Measurements from ENCODE around the gene MYH10. TPM values are rescaled to one million over a fixed set of nuclear protein-coding genes. Genes with fewer than 3 reads are reported as not detected.
"Not testable (repeated sequence)": the region's sequence is repeated elsewhere in the genome, so short reads cannot be mapped to it uniquely, and the experiment has no call there.

The MYH10 gene
- total RNA-seq, 1 experiment from 2014 or later = 251 TPM

GRCh38 chr17:8662076-8662831 lies 31.7 kb upstream of the MYH10 start:
- Histone ChIP-seq H3K79me1 (ENCODE audit: insufficient read depth, low read depth, low read length, poor library complexity, severe bottlenecking) (no peaks in the 10 kb centered on the region), H4K91ac (ENCODE audit: insufficient read length, low read depth, low read length) (no peak overlapping the region), H3K23ac (ENCODE audit: insufficient read length, low read depth, low read length) (no peak overlapping the region), H3K4ac (ENCODE audit: low read depth, low read length) (no peak overlapping the region), H2BK20ac (ENCODE audit: low read depth, low read length, poor library complexity, severe bottlenecking) (no peak overlapping the region), H2BK12ac (ENCODE audit: insufficient read length, low read depth, low read length) (no peak overlapping the region), H2BK120ac (ENCODE audit: low read depth, low read length, poor library complexity, severe bottlenecking) (no peak overlapping the region), H3K9ac (ENCODE audit: extremely low read depth, insufficient read length, low read length) (no peak overlapping the region), H4K8ac (replicated peaks; ENCODE audit: insufficient read length, low read depth, low read length) (no peak overlapping the region), H3K4me1 (ENCODE audit: insufficient read depth, low read length) (no peaks in the 10 kb centered on the region), H2AK5ac (ENCODE audit: insufficient read length, low read length) (no peak overlapping the region), H3T11ph (ENCODE audit: low read length) (no peak overlapping the region), H3K79me2 (ENCODE audit: insufficient read depth, low read length) (no peaks in the 10 kb centered on the region), H3K18ac (ENCODE audit: insufficient read length, low read depth, low read length) (no peak overlapping the region), H3K23me2 (ENCODE audit: insufficient read length, low read depth, low read length, poor library complexity, severe bottlenecking) (no peaks in the 10 kb centered on the region), H2BK5ac (ENCODE audit: insufficient read length, low read length) (no peak overlapping the region), H3K27ac (ENCODE audit: insufficient read length, low read depth, low read length) (no peak overlapping the region), H3K56ac (ENCODE audit: insufficient read length, low read depth, low read length) (no peak overlapping the region), H3K27me3 (ENCODE audit: insufficient read depth, low read length) (no peaks in the 10 kb centered on the region), H3K4me2 (ENCODE audit: insufficient read depth, insufficient read length, low read length) (no peak overlapping the region), H3K9me3 (ENCODE audit: control insufficient read depth, low read depth, low read length) (no peaks in the 10 kb centered on the region), H2BK15ac (ENCODE audit: low read depth, low read length) (no peak overlapping the region), H4K5ac (ENCODE audit: insufficient read length, low read depth, low read length) (no peak overlapping the region), H4K20me1 (ENCODE audit: control insufficient read depth, insufficient read depth, insufficient read length) (no peaks in the 10 kb centered on the region), H3K14ac (ENCODE audit: insufficient read depth, low read length) (no peak overlapping the region), H2AFZ (ENCODE audit: low read length) (no peak overlapping the region)
- WGBS (ENCODE audit: extremely low coverage, insufficient read length, low lambda C conversion rate) = no CpG with 5 or more reads among the region's 4 CpGs
- Mint-ChIP-seq H3K4me1 (peaks cover 2 to 4% of the 10 kb centered on the region in 2 experiments; a peak in 3 of 4 replicates), H3K4me3 (no peak overlapping the region), H3K36me3 (ENCODE audit: insufficient read depth in 1 of 3, low read depth in 3 of 3) (no peaks in the 10 kb centered on the region; a peak in 1 of 7 replicates), H3K27ac (no peak overlapping the region), H3K9me3 (peaks cover 4% of the 10 kb centered on the region in 2 experiments; a peak in 3 of 5 replicates), H3K27me3 (ENCODE audit: low read depth) (peaks cover 35% of the 10 kb centered on the region)
- no peak for DNase-seq
- no peak for TF ChIP-seq CTCF (conservative IDR thresholded peaks at IDR 0.05)

DNA sequence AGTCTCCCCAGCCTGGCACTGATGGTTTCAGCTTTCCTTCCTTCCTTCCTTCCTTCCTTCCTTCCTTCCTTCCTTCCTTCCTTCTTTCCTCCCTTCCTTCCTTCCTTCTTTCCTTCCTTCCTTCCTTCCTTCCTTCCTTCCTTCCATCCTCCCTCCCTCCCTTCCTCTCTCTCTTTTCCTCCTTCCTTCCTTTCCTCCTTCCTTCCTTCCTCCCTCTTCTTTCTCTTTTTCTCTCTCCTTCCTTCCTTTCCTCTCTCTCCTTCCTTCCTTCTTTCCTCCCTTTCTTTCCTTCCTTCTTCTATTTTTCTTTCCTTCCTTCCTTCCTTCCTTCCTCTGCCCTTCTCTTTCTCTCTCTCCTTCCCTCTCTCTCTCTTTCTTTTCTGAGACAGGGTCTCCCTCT lies 30.2 kb upstream of the MYH10 start:
- H3K36me3 Mint-ChIP-seq (ENCODE audit: insufficient read depth in 1 of 3, low read depth in 3 of 3); H3K23me2 ChIP-seq (ENCODE audit: insufficient read length, low read depth, low read length, poor library complexity, severe bottlenecking); H4K5ac ChIP-seq (ENCODE audit: insufficient read length, low read depth, low read length); H3T11ph ChIP-seq (ENCODE audit: low read length); H3K18ac ChIP-seq (ENCODE audit: insufficient read length, low read depth, low read length); H3K4me2 ChIP-seq (ENCODE audit: insufficient read depth, insufficient read length, low read length); H2BK20ac ChIP-seq (ENCODE audit: low read depth, low read length, poor library complexity, severe bottlenecking); H3K27ac ChIP-seq (ENCODE audit: insufficient read length, low read depth, low read length); H4K91ac ChIP-seq (ENCODE audit: insufficient read length, low read depth, low read length); H2BK15ac ChIP-seq (ENCODE audit: low read depth, low read length); DNase-seq; H3K4me1 Mint-ChIP-seq; H2AFZ ChIP-seq (ENCODE audit: low read length); H4K20me1 ChIP-seq (ENCODE audit: control insufficient read depth, insufficient read depth, insufficient read length); H2BK12ac ChIP-seq (ENCODE audit: insufficient read length, low read depth, low read length); H2BK120ac ChIP-seq (ENCODE audit: low read depth, low read length, poor library complexity, severe bottlenecking); H3K4me3 Mint-ChIP-seq; H3K79me1 ChIP-seq (ENCODE audit: insufficient read depth, low read depth, low read length, poor library complexity, severe bottlenecking); H3K9me3 ChIP-seq (ENCODE audit: control insufficient read depth, low read depth, low read length); H2AK5ac ChIP-seq (ENCODE audit: insufficient read length, low read length); H3K79me2 ChIP-seq (ENCODE audit: insufficient read depth, low read length); H3K56ac ChIP-seq (ENCODE audit: insufficient read length, low read depth, low read length); H2BK5ac ChIP-seq (ENCODE audit: insufficient read length, low read length); H3K14ac ChIP-seq (ENCODE audit: insufficient read depth, low read length); H3K9ac ChIP-seq (ENCODE audit: extremely low read depth, insufficient read length, low read length); H3K27ac Mint-ChIP-seq; H3K27me3 ChIP-seq (ENCODE audit: insufficient read depth, low read length); H4K8ac ChIP-seq (replicated peaks; ENCODE audit: insufficient read length, low read depth, low read length); H3K4me1 ChIP-seq (ENCODE audit: insufficient read depth, low read length); H3K23ac ChIP-seq (ENCODE audit: insufficient read length, low read depth, low read length); H3K4ac ChIP-seq (ENCODE audit: low read depth, low read length): not testable (repeated sequence)
- Mint-ChIP-seq H3K27me3 (ENCODE audit: low read depth) (peaks cover 35% of the 10 kb centered on the region), H3K9me3 (peaks cover 10 to 12% of the 10 kb centered on the region in 2 experiments)
